ENCODE measurements around the gene SMOC1.

SMOC1 gene

DNA sequence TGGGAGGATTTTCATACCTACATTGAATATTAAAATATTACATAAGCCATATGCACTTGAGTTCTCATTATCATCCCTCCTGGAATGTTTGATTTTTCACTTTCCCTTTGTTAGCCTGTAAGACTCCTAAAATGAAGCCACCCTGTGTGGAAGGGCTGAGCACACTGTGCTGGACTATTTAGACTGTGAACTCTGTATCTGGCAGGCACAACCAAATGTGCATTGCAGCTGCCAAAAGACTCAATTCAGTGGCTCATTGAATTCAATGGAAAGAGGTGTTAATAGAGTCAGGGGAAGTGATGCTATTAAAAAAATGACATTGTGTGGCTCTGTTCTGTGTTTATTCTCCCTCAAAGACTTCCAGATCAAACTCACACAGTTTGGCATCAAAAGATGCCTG is 111.1 kb downstream of the SMOC1 start:
- TF ChIP-seq TAF1 (IDR thresholded peaks at IDR 0.05; ENCODE audit: borderline replicate concordance, insufficient read depth, low read length) (no peak), POLR2AphosphoS5 (IDR thresholded peaks at IDR 0.05; ENCODE audit: low read depth, low read length) (no peak), FOXP2 (optimal IDR thresholded peaks at IDR 0.05; ENCODE audit: borderline replicate concordance, extremely low read depth, extremely low read length, insufficient read depth) (no peak), SIN3A (IDR thresholded peaks at IDR 0.05; ENCODE audit: borderline replicate concordance, insufficient read depth, low read length) (no peak)
- TF ChIP-seq, protein P1, sequence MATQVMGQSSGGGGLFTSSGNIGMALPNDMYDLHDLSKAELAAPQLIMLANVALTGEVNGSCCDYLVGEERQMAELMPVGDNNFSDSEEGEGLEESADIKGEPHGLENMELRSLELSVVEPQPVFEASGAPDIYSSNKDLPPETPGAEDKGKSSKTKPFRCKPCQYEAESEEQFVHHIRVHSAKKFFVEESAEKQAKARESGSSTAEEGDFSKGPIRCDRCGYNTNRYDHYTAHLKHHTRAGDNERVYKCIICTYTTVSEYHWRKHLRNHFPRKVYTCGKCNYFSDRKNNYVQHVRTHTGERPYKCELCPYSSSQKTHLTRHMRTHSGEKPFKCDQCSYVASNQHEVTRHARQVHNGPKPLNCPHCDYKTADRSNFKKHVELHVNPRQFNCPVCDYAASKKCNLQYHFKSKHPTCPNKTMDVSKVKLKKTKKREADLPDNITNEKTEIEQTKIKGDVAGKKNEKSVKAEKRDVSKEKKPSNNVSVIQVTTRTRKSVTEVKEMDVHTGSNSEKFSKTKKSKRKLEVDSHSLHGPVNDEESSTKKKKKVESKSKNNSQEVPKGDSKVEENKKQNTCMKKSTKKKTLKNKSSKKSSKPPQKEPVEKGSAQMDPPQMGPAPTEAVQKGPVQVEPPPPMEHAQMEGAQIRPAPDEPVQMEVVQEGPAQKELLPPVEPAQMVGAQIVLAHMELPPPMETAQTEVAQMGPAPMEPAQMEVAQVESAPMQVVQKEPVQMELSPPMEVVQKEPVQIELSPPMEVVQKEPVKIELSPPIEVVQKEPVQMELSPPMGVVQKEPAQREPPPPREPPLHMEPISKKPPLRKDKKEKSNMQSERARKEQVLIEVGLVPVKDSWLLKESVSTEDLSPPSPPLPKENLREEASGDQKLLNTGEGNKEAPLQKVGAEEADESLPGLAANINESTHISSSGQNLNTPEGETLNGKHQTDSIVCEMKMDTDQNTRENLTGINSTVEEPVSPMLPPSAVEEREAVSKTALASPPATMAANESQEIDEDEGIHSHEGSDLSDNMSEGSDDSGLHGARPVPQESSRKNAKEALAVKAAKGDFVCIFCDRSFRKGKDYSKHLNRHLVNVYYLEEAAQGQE (IDR thresholded peaks at IDR 0.05; ENCODE audit: insufficient read depth in 1 of 2, low read depth in 2 of 2, low read length in 2 of 2), result no peak

DNA sequence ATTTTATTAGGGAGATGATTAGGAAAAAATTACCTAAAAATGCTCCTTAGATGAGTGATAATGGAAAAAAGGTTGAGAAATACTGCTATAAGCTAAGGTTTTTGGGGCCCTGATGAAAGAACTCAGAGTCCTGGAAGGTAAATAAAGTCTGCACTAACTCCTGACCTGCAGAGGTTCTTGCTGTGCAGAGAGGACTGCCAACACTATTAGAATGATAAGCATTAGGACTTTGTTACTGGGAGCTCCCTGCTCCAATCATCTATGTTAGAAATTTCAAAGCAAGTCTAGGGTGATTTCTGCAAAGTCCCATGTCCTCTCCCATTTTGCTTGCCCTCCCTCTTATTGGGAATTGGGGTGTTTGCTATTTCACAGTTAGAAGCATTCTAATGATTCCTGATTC is 112.2 kb downstream of the SMOC1 start:
- TF ChIP-seq POLR2AphosphoS5 (IDR thresholded peaks at IDR 0.05; ENCODE audit: low read depth, low read length) (no peak), TAF1 (IDR thresholded peaks at IDR 0.05; ENCODE audit: borderline replicate concordance, insufficient read depth, low read length) (no peak)

DNA sequence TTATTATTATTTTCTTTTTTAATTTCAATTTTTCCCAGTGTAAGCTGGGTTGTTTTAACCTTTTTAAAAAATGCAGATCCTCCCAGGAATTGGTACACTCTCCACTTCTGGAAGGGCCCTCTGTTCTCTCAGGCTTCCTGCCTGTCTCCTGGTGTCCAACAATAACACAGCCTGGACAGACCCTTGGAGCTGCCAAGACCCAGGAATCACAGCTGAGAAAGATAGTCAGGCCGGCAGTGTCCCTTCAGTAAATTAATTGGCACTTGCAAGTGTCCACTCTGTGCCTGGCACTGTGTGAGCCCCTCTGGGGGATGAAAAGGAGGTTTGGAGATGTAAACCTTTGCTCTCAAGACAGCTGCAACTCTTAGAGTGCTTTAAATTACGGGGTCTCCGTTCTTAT is 113.3 kb downstream of the SMOC1 start:
- TF ChIP-seq POLR2AphosphoS5 (IDR thresholded peaks at IDR 0.05; ENCODE audit: low read depth, low read length) (no peak), TAF1 (IDR thresholded peaks at IDR 0.05; ENCODE audit: borderline replicate concordance, insufficient read depth, low read length) (no peak), FOXP2 (optimal IDR thresholded peaks at IDR 0.05; ENCODE audit: borderline replicate concordance, extremely low read depth, extremely low read length, insufficient read depth) (no peak), SIN3A (IDR thresholded peaks at IDR 0.05; ENCODE audit: borderline replicate concordance, insufficient read depth, low read length) (no peak)
- TF ChIP-seq, protein P1 (IDR thresholded peaks at IDR 0.05; ENCODE audit: insufficient read depth in 1 of 2, low read depth in 2 of 2, low read length in 2 of 2), result no peak

DNA sequence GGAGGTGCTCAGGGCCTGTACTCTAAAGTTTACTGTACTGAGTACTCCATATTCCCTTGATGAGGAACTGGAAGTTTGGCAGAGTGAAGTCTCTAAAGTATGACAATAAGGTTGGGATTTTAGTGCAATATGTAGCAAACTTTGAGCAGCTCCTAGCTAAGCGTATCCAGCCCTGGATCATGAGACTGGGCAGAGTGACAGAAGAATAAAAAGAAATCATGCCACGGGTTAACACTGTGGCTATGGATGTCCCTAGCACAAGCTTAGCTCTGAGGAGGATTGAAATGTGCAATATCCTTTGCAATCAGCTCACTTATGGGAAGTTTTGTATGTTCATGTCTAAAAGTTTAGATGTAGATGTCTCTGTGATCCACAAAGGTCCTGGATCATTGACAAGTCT is 114.1 kb downstream of the SMOC1 start:
- TF ChIP-seq, protein P1 (IDR thresholded peaks at IDR 0.05; ENCODE audit: insufficient read depth in 1 of 2, low read depth in 2 of 2, low read length in 2 of 2), result no peak
- TF ChIP-seq FOXP2 (optimal IDR thresholded peaks at IDR 0.05; ENCODE audit: borderline replicate concordance, extremely low read depth, extremely low read length, insufficient read depth) (no peak), POLR2AphosphoS5 (IDR thresholded peaks at IDR 0.05; ENCODE audit: low read depth, low read length) (no peak), SIN3A (IDR thresholded peaks at IDR 0.05; ENCODE audit: borderline replicate concordance, insufficient read depth, low read length) (no peak), TAF1 (IDR thresholded peaks at IDR 0.05; ENCODE audit: borderline replicate concordance, insufficient read depth, low read length) (no peak)

DNA sequence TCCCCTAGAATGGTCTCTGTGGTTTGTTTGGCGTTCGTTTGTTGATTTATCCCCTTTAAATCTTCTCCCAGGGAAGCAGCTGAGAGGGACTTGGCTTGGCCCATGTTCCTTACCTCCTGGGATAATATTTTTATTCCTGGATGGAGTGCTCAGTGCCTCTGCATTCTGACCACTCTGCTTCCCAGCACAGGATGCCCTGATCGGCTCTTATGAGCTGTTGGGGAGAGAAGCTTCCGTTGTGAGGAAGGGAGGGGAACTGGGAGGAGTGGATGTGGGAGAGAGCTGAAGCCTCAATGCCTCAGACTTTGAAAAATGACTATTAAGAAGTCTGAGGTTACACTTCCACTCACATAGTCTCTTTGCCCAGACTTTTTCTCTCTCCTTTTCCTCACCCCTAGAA is 114.8 kb downstream of the SMOC1 start:
- peak; percentile 24; the same call in 1 of the 2 replicates for TF ChIP-seq POLR2AphosphoS5 (IDR thresholded peaks at IDR 0.05; ENCODE audit: low read depth, low read length)
- no peak for TF ChIP-seq FOXP2 (optimal IDR thresholded peaks at IDR 0.05; ENCODE audit: borderline replicate concordance, extremely low read depth, extremely low read length, insufficient read depth)

DNA sequence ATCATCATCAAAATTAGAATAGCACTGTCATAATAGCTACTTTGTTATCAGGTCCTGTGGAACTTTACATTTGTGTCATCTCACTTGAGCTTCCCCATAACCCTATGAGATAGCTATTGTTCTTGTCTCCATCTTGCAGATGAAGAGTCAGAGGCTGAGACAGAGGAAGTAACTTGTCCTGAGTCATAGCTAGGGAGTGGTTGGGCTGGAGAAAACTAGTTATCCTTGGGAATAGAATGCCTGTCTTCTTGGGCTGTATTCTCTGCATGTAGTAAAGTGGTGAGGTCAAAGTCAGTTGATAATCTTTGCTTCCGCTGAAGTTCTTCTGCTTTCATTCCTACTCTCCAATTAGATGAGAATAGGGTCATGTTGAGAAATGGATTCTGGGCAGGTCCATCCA is 117.0 kb downstream of the SMOC1 start:
- TF ChIP-seq TAF1 (IDR thresholded peaks at IDR 0.05; ENCODE audit: borderline replicate concordance, insufficient read depth, low read length) (no peak), POLR2AphosphoS5 (IDR thresholded peaks at IDR 0.05; ENCODE audit: low read depth, low read length) (no peak), SIN3A (IDR thresholded peaks at IDR 0.05; ENCODE audit: borderline replicate concordance, insufficient read depth, low read length) (no peak), FOXP2 (optimal IDR thresholded peaks at IDR 0.05; ENCODE audit: borderline replicate concordance, extremely low read depth, extremely low read length, insufficient read depth) (no peak)
- TF ChIP-seq, protein P1 (IDR thresholded peaks at IDR 0.05; ENCODE audit: insufficient read depth in 1 of 2, low read depth in 2 of 2, low read length in 2 of 2), result no peak

Measured in PFSK-1 (cell line).